ENCODE data around the gene ELL3. TPM values are rescaled to one million over a fixed set of nuclear protein-coding genes. Genes with fewer than 3 reads are reported as not detected.
"Not testable (repeated sequence)": the region's sequence is repeated elsewhere in the genome, so short reads cannot be mapped to it uniquely, and the experiment has no call there.

Gene ELL3
- total RNA-seq, 2 donors from 2014 or later, result 2.4 to 2.6 TPM

DNA sequence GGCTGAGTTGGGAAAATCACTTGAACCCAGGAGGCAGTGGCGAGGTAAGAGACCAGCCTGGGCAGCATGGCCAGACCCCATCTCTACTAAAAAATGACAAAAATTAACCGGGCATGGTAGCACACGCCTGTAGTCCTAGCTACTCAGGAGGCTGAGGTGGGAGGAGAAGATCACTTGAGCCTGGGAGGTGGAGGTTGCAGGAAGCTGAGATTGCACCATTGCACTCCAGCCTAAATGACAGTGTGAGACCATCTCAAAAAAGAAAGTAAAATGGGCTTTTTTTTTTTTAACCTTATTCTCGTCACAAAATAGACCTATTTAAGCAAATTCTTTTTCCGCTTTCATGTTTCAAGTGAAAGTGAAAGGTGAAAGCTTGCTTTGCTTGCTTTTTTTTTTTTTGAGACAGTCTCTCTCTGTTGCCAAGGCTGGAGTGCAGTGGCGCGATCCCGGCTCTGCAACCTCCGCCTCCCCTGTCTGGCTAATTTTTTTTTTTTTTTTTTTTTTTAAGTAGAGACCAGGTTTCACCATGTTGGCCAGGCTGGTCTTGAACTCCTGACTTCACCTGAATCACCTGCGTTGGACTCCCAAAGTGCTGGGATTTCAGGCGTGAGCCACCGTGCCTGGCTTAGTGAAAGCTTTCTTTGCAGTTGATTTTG is 26.9 kb downstream of the ELL3 start:
- Histone ChIP-seq H3K4me1 (peaks cover 0 to 58% of the 10 kb centered on the region in 2 donors), H3K27me3 (no peaks in the 10 kb centered on the region), H3K4me3 (peak overlapping the region in 1 of 2 donors; percentile 2), H3K9me3 (no peaks in the 10 kb centered on the region), H3K27ac (no peak overlapping the region), H3K36me3 (peaks cover 16% of the 10 kb centered on the region)
- TF ChIP-seq, protein P1, sequence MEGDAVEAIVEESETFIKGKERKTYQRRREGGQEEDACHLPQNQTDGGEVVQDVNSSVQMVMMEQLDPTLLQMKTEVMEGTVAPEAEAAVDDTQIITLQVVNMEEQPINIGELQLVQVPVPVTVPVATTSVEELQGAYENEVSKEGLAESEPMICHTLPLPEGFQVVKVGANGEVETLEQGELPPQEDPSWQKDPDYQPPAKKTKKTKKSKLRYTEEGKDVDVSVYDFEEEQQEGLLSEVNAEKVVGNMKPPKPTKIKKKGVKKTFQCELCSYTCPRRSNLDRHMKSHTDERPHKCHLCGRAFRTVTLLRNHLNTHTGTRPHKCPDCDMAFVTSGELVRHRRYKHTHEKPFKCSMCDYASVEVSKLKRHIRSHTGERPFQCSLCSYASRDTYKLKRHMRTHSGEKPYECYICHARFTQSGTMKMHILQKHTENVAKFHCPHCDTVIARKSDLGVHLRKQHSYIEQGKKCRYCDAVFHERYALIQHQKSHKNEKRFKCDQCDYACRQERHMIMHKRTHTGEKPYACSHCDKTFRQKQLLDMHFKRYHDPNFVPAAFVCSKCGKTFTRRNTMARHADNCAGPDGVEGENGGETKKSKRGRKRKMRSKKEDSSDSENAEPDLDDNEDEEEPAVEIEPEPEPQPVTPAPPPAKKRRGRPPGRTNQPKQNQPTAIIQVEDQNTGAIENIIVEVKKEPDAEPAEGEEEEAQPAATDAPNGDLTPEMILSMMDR (IDR thresholded peaks at IDR 0.05), result no peak
- no peak for DNase-seq (ENCODE audit: low spot score)

DNA sequence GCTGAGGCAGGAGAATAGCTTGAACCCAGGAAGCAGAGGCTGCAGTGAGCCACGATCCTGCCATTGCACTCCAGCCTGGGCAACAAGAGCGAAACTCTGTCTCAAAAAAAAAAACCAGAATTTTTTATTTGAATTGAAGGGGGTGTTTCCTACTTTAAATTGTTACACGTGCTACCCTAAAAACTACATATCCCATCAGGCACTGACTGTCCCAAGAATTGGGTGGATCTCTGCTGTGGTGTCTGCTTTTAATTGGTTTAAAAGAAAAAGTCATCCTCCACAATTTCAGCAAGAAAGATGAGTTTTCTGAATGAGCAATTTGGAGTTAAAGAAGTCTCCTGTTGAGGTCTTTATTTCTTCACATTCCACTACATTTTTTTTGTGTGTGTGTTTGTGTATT is 28.4 kb downstream of the ELL3 start:
- DNase-seq (ENCODE audit: low spot score), result no peak
- TF ChIP-seq, protein P1 (IDR thresholded peaks at IDR 0.05), result no peak
- H3K27ac ChIP-seq, result no peak overlapping the region
- H3K4me3 ChIP-seq, result peak overlapping the region in 1 of 2 donors; percentile 83
- H3K9me3 ChIP-seq, result no peaks in the 10 kb centered on the region
- H3K4me1 ChIP-seq, result peaks cover 0 to 58% of the 10 kb centered on the region in 2 donors
- H3K36me3 ChIP-seq, result peaks cover 2% of the 10 kb centered on the region
- H3K27me3 ChIP-seq, result no peaks in the 10 kb centered on the region

GRCh38 chr15:43746903-43747309 is 29.9 kb downstream of the ELL3 start:
- H3K27me3 ChIP-seq; H3K36me3 ChIP-seq; H3K9me3 ChIP-seq; DNase-seq (ENCODE audit: low spot score): not testable (repeated sequence)
- Histone ChIP-seq H3K27ac (peak overlapping the region; percentile 93 to 97), H3K4me1 (peaks cover 0 to 45% of the 10 kb centered on the region in 2 donors), H3K4me3 (peak overlapping the region; percentile 83 to 92)

DNA sequence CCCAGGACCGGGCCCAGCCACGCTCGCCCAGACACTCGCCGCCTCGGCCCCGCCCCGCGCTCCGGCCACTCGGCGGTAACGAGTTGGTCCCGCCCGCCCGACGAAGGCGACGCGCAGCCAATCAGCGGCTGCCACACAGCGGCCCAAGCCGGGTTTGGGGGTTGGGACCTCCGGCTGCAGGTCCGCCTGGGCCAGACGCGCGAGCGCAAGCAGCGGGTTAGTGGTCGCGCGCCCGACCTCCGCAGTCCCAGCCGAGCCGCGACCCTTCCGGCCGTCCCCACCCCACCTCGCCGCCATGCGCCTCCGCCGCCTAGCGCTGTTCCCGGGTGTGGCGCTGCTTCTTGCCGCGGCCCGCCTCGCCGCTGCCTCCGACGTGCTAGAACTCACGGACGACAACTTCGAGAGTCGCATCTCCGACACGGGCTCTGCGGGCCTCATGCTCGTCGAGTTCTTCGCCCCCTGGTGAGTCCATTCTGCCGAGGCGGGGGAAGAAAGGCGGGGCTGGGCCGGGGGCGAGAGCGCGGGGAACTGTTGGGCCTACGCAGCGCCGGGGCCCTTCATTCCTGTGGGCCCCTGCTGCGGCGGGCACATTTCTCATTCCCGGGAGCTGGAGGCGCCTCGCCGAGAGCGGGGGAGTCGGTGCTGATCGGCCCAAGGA is 30.4 kb downstream of the ELL3 start, which contains the start of gene PDIA3:
PDIA3 (plus strand) TSS at position 194 of the 658 bp plus-strand sequence; CDS start at position 296, 102 bp downstream.
- H3K27me3 ChIP-seq, H3K36me3 ChIP-seq, H3K9me3 ChIP-seq: not testable (repeated sequence)
- peak within 1 kb of the TSS; percentile 83 to 92 for H3K4me3 ChIP-seq
- H3K27ac ChIP-seq, result peak within 1 kb of the TSS; percentile 93 to 97
- peak; percentile 93 for DNase-seq (ENCODE audit: low spot score)
- peaks cover 0 to 43% of the 10 kb centered on the region in 2 donors for H3K4me1 ChIP-seq

DNA sequence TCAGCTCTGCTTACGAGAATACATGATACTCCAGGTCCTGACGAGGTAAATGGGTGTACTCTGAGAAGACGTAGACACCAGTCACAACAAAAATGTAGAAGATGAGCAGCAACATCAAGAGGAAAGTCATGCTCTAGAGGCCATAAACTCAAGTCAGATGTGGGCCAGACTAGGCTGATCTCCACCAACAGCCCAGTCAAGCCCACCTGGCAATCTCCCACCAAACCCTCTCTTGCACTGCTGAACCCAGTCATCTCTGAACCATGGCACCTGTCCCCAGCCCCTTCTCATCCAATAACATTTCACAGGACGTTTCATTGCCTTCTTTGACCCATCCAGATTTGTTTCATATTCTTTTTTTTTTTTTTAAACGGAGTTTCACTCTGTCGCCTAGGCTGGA is 41.4 kb downstream of the ELL3 start:
- Histone ChIP-seq H3K27me3 (no peaks in the 10 kb centered on the region), H3K36me3 (no peaks in the 10 kb centered on the region), H3K27ac (no peak overlapping the region), H3K4me1 (no peaks in the 10 kb centered on the region), H3K9me3 (no peaks in the 10 kb centered on the region), H3K4me3 (no peak overlapping the region)
- DNase-seq (ENCODE audit: low spot score), result no peak
- TF ChIP-seq, protein P1 (IDR thresholded peaks at IDR 0.05), result no peak

DNA sequence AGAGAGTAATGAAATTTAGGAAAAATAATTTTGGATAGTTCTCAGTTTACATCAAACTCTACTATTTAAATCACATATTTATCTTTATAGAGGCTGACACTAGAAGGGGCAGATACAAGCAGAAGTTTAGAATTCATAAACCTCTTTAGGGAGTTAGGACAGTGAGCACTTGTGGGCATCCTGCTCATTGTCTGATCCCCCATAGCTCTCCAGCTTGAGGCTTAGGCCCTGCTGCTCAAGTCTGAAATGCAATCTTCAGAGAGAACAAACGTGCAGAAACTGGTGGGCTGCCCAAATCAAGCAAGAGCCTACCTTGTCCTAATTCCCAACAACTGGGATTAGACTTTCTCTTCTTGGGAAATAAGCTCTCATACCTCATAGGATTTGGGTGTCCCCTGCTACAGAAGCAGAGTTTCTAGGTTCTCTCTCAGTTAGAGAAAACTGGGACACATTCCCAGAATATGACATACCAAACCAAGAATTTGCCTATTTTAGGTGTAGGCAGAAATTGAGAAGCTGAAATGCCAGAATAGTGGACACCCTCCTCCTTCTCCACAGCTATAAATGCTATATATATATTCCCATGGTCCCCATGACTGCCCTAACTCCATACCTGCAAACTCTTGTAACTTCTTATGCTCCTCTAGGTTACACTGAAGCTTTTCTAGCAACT is 48.6 kb downstream of the ELL3 start:
- H3K4me3 ChIP-seq; H3K27ac ChIP-seq; DNase-seq (ENCODE audit: low spot score); H3K4me1 ChIP-seq; H3K36me3 ChIP-seq; H3K9me3 ChIP-seq; H3K27me3 ChIP-seq: not testable (repeated sequence)

- not testable (repeated sequence) for H3K4me3 ChIP-seq; H3K36me3 ChIP-seq; H3K4me1 ChIP-seq; DNase-seq (ENCODE audit: low spot score); H3K27me3 ChIP-seq; H3K9me3 ChIP-seq; H3K27ac ChIP-seq
Observed at GRCh38 chr15:43726306-43726705, 50.5 kb downstream of the ELL3 start.

Measured in right atrium auricular region (tissue), 2 donors.